HepG2 (cell line): Measurements from ENCODE around the gene PCBD2.

Source experiments
- CTCF ChIP-seq: sonication (generic); formaldehyde crosslinking; IDR thresholded peaks from 2 replicates; pipeline ENCODE4 v1.5.0; 2020; ENCODE audit warnings: mild to moderate bottlenecking, missing genetic modification reagents, moderate library complexity
- ETV6 ChIP-seq: sonication (generic); formaldehyde crosslinking; conservative IDR thresholded peaks from 2 replicates; pipeline ENCODE4 v1.4.0; 2020; ENCODE audit warnings: missing genetic modification reagents
- KLF6 ChIP-seq: IDR thresholded peaks from 2 replicates; pipeline ENCODE4 v1.8.0; 2016; ENCODE audit warnings: missing biosample characterization, missing genetic modification reagents
- MYC ChIP-seq: sonication (generic); formaldehyde crosslinking; IDR thresholded peaks from 2 replicates; pipeline ENCODE4 v1.9.0; 2021; ENCODE audit warnings: missing genetic modification reagents, borderline replicate concordance
- POLR2A ChIP-seq, 2 experiments: IDR thresholded peaks; 2 replicates each; pipeline ENCODE4 v1.6.1; 2011; ENCODE audit warnings: low read depth in 2 of 2, low read length in 2 of 2, mild to moderate bottlenecking in 1 of 2, moderate library complexity in 1 of 2; ENCODE audit not compliant: insufficient read depth in 1 of 2
- TBP ChIP-seq: sonication (generic); formaldehyde crosslinking; IDR thresholded peaks from 2 replicates; pipeline ENCODE4 v1.5.0; 2020; ENCODE audit warnings: missing genetic modification reagents
- THAP7 ChIP-seq: sonication (generic); formaldehyde crosslinking; IDR thresholded peaks from 2 replicates; pipeline ENCODE4 v1.8.1; 2023; ENCODE audit warnings: mild to moderate bottlenecking, missing genetic modification reagents
- ZNF207 ChIP-seq: fragments of 450-650 bp; IDR thresholded peaks from 2 replicates; pipeline ENCODE4 v1.6.1; 2016; ENCODE audit warnings: antibody characterized with exemption, borderline replicate concordance
- ZNF503 ChIP-seq: sonication (generic); formaldehyde crosslinking; IDR thresholded peaks from 2 replicates; pipeline ENCODE4 v1.4.0; 2020; ENCODE audit warnings: missing genetic modification reagents
- ZNF512B ChIP-seq: sonication (generic); formaldehyde crosslinking; IDR thresholded peaks from 2 replicates; pipeline ENCODE4 v1.5.1; 2020; ENCODE audit warnings: missing genetic modification reagents, mild to moderate bottlenecking, borderline replicate concordance

DNA sequence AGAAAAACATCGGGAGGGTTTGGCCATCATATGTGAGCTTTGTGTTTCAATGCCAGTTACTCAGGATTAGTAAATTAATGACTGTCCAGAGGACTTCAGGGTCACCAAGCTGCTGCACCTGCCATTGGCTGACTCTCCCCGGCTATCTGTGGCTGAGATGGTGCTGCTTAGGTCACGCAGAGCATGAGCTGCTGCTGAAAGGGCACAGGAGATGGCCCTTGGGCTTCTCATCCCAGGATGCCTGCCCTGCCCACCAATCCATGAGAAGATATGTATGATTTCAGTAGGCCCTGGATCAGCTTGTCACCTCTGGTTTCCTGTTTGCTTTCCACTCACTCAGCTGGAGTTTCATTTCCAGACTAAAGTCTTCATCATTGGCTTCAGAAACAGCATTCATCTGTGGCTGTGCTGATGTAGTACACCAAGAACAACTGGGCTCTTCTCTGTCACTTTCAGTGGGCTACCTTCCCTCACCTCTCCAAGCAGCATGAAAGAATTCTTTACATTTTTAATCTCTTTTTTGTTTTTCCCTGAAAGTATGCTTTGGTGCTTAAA, 60.4 kb downstream of the PCBD2 start:
- no peak for TF ChIP-seq ZNF503
- TF ChIP-seq ETV6: no peak
- TF ChIP-seq ZNF512B (CRISPR knock-in tag): no peak
- no peak for TF ChIP-seq CTCF
- no peak for TF ChIP-seq POLR2A (IDR thresholded peaks at IDR 0.05; ENCODE audit: insufficient read depth in 1 of 2, low read depth in 2 of 2, low read length in 2 of 2)
- no peak for TF ChIP-seq ZNF207
- TF ChIP-seq MYC: no peak
- no peak for TF ChIP-seq THAP7 (CRISPR knock-in tag)
- TF ChIP-seq KLF6 (CRISPR knock-in tag): no peak
- no peak for TF ChIP-seq TBP
